DND-41 (cell line): ENCODE data around the gene CNNM1.

Experiments
- CTCF ChIP-seq: IDR thresholded peaks from 2 replicates; pipeline ENCODE4 v1.5.1; 2012; ENCODE audit warnings: borderline replicate concordance, low read length, moderate library complexity, mild to moderate bottlenecking; ENCODE audit not compliant: poor library complexity, severe bottlenecking; ENCODE audit errors: extremely low read depth
- EZH2 ChIP-seq: IDR thresholded peaks from 3 replicates; pipeline ENCODE4 v1.6.1; 2012; ENCODE audit warnings: borderline replicate concordance, low read depth, mild to moderate bottlenecking, moderate library complexity, low read length, inconsistent platforms; ENCODE audit not compliant: severe bottlenecking

- TF ChIP-seq CTCF (no peak), EZH2 (no peak)
These were observed 97.5 kb downstream of the CNNM1 start for GRCh38 chr10:99426689-99427088.
